Stimulated activated CD8-positive, alpha-beta memory T cell treated with anti-CD3 and anti-CD28 coated beads, Interleukin-15, amount 100 ng/mL, for 4 hours (primary cell): ENCODE measurements around the gene CAMK1.

ENCODE experiments used
- DNase-seq, 2 donors: peaks; one replicate each; pipeline ENCODE4 v3.0.0-alpha.2; 2020; ENCODE audit warnings: low read depth in 2 of 2

The CAMK1 gene

GRCh38 chr3:9793161-9793781, 23.5 kb upstream of the CAMK1 start:
- DNase-seq = no peak

GRCh38 chr3:9792405-9793160, 22.8 kb upstream of the CAMK1 start, which contains the start of the genes ARPC4 and TADA3:
Gene ARPC4, plus strand, starts transcription at chr3:9793082. Its CDS starts 40 bp downstream, at chr3:9793122.
Gene TADA3, minus strand, starts transcription at chr3:9792473. Its CDS starts 1,007 bp downstream, at chr3:9791466.
- DNase-seq = peak; percentile 89

GRCh38 chr3:9791790-9792404, 22.1 kb upstream of the CAMK1 start:
- DNase-seq = no peak

- DNase-seq = no peak
These were observed 21.4 kb upstream of the CAMK1 start for GRCh38 chr3:9791127-9791526.

- DNase-seq = no peak
These were observed 18.0 kb upstream of the CAMK1 start for GRCh38 chr3:9787714-9788113.

- DNase-seq = no peak
These were observed 17.3 kb upstream of the CAMK1 start for GRCh38 chr3:9786825-9787669.

GRCh38 chr3:9786209-9786739, 16.5 kb upstream of the CAMK1 start:
- no peak for DNase-seq

GRCh38 chr3:9785602-9786001, 15.9 kb upstream of the CAMK1 start:
- DNase-seq = no peak

GRCh38 chr3:9784965-9785364, 15.2 kb upstream of the CAMK1 start:
- no peak for DNase-seq

- DNase-seq = no peak
These were observed 14.2 kb upstream of the CAMK1 start for GRCh38 chr3:9783954-9784353.

GRCh38 chr3:9782770-9783169, 13.0 kb upstream of the CAMK1 start:
- DNase-seq = no peak

- DNase-seq = no peak
These were observed 12.3 kb upstream of the CAMK1 start for GRCh38 chr3:9781978-9782603.

- DNase-seq = no peak
These were observed 11.8 kb upstream of the CAMK1 start for GRCh38 chr3:9781551-9781950.

GRCh38 chr3:9780910-9781309, 11.2 kb upstream of the CAMK1 start:
- DNase-seq = no peak

- DNase-seq = no peak
These were observed 10.7 kb upstream of the CAMK1 start for GRCh38 chr3:9780458-9780812.

- DNase-seq = no peak
These were observed 10.1 kb upstream of the CAMK1 start for GRCh38 chr3:9779721-9780457.

GRCh38 chr3:9779075-9779593, 9.4 kb upstream of the CAMK1 start:
- no peak for DNase-seq

- peak in 1 of 2 donors; percentile 49 for DNase-seq
These were observed 8.7 kb upstream of the CAMK1 start for GRCh38 chr3:9778143-9779074.

GRCh38 chr3:9777694-9778021, 7.9 kb upstream of the CAMK1 start:
- no peak for DNase-seq
